T-helper 17 cell (primary cell): ENCODE results near the gene PVALEF. TPM values are rescaled to one million over a fixed set of nuclear protein-coding genes. Genes with fewer than 3 reads are reported as not detected.

Experiments used
- ATAC-seq: fragments of 150-1000 bp; cut with Tn5 transposase; 2 replicates; pipeline ENCODE4 v1.10.0; 2021; ENCODE audit warnings: mild to moderate bottlenecking, moderate library complexity
- DNase-seq, 3 donors: peaks; one replicate each; pipeline versions ENCODE4 v3.0.0 to v3.0.0-alpha.2; 2020 to 2021
- H3K9me3 ChIP-seq: one replicate; pipeline ENCODE4 v1.7.0; 2013; ENCODE audit warnings: low read length, mild to moderate bottlenecking; ENCODE audit not compliant: control insufficient read depth, poor library complexity, severe bottlenecking
- H3K27ac Mint-ChIP-seq: one replicate; pipeline ENCODE4 v1.8.0; 2022; ENCODE audit warnings: mild to moderate bottlenecking, moderate library complexity, mixed read lengths
- H3K27me3 Mint-ChIP-seq: one replicate; pipeline ENCODE4 v1.8.0; 2022; ENCODE audit warnings: mixed read lengths
- H3K36me3 Mint-ChIP-seq: one replicate; pipeline ENCODE4 v1.8.0; 2022; ENCODE audit warnings: low read depth, mixed read lengths
- H3K4me1 Mint-ChIP-seq: one replicate; pipeline ENCODE4 v1.8.0; 2022; ENCODE audit warnings: mild to moderate bottlenecking, mixed read lengths
- H3K4me3 Mint-ChIP-seq: one replicate; pipeline ENCODE4 v1.8.0; 2022; ENCODE audit warnings: mild to moderate bottlenecking, moderate library complexity, mixed read lengths
- total RNA-seq, 4 donors: library from RNA in 2 of 4; stranded (reverse) in 2 of 4; gene quantifications; one replicate each; pipeline ENCODE4 v1.2.3 and lab custom pipeline; 2022 to 2026

The PVALEF gene
- total RNA-seq, 2 donors from 2014 or later = not detected

DNA sequence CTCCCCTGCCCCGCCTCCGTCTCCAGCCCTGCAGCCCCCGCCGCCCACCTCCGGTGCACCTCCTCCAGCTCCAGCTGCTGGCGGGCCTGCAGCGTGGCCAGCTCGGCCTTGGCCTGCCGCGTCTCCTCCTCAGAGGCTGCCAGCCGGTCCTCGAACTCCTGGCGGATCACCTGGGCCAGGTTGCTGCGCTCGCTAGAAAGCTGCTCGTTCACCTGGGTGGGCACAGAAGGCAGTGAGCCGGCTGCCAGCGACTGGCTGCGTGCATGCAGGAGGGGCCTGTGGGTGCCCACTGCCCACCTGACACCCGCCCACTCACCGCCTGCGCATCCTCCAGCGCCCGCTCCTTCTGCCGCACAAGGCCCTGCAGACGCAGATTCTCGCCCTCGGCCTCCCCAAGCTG, 25.3 kb downstream of the PVALEF start:
- no peaks in the 10 kb centered on the region for H3K36me3 Mint-ChIP-seq
- no peaks in the 10 kb centered on the region for H3K27me3 Mint-ChIP-seq
- peaks cover 2% of the 10 kb centered on the region for H3K4me1 Mint-ChIP-seq
- no peaks in the 10 kb centered on the region for H3K9me3 ChIP-seq
- no peak overlapping the region for H3K27ac Mint-ChIP-seq
- ATAC-seq (no peak), DNase-seq (no peak)
- no peak overlapping the region for H3K4me3 Mint-ChIP-seq

DNA sequence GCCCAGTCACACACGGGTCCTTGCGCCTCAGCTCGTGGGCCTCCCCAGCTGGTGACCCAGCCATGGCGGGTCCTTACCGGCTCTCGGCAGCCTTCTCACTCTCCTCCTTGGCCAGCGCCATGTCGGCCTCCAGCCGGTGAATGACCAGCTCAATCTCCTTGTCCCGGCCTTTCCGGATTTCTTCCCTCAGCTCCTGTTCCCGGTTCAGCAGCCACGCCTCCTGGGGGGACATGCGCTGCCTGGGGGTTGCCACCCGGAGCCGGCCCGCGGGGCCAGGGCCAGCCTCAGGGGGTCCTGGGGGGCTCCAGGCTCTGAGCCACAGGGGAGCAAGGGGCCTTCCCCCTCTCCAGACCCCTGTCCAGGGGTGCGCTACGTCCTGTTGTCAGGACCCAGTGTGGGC, 25.8 kb downstream of the PVALEF start:
- no peak for ATAC-seq
- Mint-ChIP-seq H3K4me3 (no peak overlapping the region), H3K27me3 (no peaks in the 10 kb centered on the region), H3K36me3 (no peaks in the 10 kb centered on the region), H3K27ac (no peak overlapping the region), H3K4me1 (peaks cover 2% of the 10 kb centered on the region)
- H3K9me3 ChIP-seq = no peaks in the 10 kb centered on the region
- DNase-seq = no peak

DNA sequence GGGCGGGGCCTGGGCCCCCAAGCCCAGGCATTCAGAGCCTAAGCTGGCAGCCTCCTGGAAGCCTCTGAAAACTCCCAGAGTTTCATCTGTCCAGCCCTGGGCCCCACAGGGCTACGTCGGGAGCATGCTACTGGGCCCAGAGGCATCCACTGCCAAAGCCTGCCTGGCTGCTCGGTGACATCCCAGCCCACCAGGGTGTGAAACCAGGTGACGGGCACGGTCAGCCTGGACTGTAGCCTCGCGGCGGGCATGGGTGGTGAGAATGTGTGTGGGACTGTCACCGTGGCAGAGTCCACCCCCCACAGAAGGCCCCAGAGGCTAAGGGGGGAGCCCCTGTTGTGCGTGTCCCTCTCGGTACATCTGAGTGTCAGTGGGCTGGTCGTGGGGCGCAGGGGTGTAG, 26.3 kb downstream of the PVALEF start:
- Mint-ChIP-seq H3K27me3 (no peaks in the 10 kb centered on the region), H3K4me3 (no peak overlapping the region), H3K4me1 (peaks cover 2% of the 10 kb centered on the region), H3K36me3 (no peaks in the 10 kb centered on the region), H3K27ac (no peak overlapping the region)
- no peaks in the 10 kb centered on the region for H3K9me3 ChIP-seq
- ATAC-seq = no peak
- no peak for DNase-seq

DNA sequence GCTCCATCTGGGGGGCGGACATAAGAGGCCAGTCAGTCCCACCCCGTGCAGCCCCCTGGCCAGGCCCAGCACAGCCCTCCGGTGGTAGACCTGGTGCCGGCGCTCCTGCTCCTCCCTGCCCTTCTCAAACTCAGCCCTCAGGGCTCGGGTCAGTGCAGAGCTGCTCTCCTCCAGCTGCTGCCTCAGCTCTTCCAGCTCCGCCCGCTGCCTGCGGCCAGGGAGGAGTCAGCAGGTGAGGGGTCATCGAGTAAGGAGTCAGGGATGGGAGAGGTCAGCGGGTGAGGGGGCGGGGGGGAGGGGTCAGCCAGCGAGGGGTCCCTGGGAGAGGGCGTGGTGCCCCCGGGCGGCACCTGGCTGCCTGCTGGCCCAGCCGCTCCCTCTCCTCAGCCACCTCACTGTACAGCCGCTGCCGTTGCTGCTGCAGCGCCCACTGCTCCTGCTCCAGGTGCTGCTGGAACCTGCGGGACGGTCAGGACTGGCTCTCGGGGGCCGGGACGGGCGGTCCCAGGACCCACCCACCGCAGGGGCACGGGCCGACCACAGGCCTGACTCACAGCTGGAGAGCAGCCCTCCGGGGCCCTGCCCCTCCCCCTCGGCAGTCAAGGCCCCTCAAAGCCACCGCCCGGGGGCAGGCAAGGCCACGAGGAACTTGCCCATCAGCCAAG, 27.2 kb downstream of the PVALEF start:
- H3K4me1 Mint-ChIP-seq = peaks cover 2% of the 10 kb centered on the region
- no peaks in the 10 kb centered on the region for H3K36me3 Mint-ChIP-seq
- ATAC-seq (no peak), DNase-seq (no peak)
- H3K9me3 ChIP-seq = no peaks in the 10 kb centered on the region
- no peak overlapping the region for H3K27ac Mint-ChIP-seq
- H3K4me3 Mint-ChIP-seq = no peak overlapping the region
- H3K27me3 Mint-ChIP-seq = no peaks in the 10 kb centered on the region

DNA sequence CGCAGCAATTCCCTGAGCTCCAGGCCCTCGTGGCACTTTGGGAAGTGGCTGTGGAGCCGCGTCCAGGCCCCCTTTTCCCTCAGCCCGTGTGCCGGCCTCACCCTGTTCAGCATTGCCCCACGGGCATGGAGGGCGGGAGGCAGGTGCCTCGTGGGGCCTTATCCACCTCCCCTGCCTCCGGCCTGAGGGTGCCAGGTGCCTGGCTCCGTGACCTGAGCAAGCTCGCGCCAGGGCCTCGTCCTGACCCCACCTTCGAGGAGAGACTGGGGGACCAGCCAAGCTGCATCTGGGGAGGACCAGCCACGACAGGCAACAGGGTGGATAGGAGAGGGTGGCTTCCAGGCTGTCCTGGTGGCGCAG, 27.7 kb downstream of the PVALEF start:
- Mint-ChIP-seq H3K27me3 (no peaks in the 10 kb centered on the region), H3K4me3 (no peak overlapping the region), H3K4me1 (peaks cover 2% of the 10 kb centered on the region), H3K27ac (no peak overlapping the region), H3K36me3 (no peaks in the 10 kb centered on the region)
- no peak for ATAC-seq
- H3K9me3 ChIP-seq = no peaks in the 10 kb centered on the region
- peak in 1 of 3 donors; percentile 9 for DNase-seq

DNA sequence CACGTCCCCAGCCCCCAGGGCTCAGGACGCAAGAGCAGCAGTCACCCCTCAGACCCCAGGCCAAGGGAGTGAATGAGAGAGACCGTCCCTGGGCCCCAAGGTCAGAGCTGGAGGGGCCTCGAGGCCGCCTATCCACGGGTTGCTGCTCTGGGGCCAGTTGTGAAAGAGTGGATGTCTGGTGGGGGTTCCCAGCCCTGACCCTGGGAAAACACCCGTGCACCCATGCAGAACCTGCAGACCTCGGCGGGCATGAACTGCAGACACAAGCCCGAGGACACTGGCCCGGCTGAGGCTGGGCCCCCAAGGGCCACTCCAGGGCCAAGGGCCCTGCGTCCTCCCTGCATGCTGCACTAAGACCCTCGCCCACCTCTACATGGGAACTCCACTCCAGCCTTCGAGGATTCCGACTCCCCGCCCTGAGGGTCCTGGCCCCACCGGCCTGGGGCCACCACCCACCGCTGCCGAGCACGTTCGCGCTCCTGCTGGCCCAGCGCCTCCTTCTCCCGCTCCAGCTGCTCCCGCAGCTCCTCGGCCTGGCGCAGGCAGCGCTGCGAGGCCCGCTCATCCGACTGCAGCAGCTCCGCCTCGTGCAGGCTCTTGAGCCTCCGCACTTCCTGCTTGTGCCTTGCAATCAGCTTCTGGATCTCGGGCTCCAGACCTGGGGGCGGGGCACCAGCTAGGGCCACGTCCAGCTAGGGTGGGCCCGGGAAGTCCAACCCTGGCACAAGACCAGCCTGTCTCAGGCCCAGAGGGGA, 28.3 kb downstream of the PVALEF start:
- DNase-seq (peak in 1 of 3 donors; percentile 4), ATAC-seq (no peak)
- Mint-ChIP-seq H3K27me3 (no peaks in the 10 kb centered on the region), H3K36me3 (no peaks in the 10 kb centered on the region), H3K4me1 (peaks cover 2% of the 10 kb centered on the region), H3K27ac (no peak overlapping the region), H3K4me3 (no peak overlapping the region)
- H3K9me3 ChIP-seq = no peaks in the 10 kb centered on the region

DNA sequence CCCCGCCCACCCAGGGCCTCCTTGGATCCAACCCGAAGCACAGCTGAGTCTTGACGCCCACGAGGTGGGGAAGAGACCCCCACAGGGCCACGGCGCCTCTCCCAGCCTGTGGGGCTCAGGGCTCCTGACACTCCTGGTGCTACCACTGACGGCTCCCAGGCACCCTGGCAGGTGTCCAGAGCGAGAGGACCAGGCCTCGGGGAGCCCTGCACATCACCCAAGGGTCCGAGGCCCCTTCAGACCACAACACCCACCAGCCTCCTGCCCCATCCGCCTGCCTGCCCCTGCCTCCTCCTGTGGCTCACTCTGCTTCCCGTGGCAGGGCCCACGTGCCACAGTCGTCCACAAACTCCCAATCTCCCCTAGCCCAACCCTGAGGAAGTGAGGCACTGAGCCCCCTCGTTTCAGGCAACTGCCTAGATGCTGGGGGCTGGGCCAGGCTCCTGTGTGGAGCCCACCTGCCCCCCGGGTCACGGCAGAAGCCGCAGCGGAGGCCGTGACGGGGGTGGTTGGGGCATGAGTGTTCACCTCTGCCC, 29.0 kb downstream of the PVALEF start:
- no peaks in the 10 kb centered on the region for H3K9me3 ChIP-seq
- Mint-ChIP-seq H3K4me1 (no peaks in the 10 kb centered on the region), H3K4me3 (no peak overlapping the region), H3K27ac (no peak overlapping the region), H3K36me3 (no peaks in the 10 kb centered on the region), H3K27me3 (no peaks in the 10 kb centered on the region)
- DNase-seq (peak in 1 of 3 donors; percentile 8), ATAC-seq (no peak)

DNA sequence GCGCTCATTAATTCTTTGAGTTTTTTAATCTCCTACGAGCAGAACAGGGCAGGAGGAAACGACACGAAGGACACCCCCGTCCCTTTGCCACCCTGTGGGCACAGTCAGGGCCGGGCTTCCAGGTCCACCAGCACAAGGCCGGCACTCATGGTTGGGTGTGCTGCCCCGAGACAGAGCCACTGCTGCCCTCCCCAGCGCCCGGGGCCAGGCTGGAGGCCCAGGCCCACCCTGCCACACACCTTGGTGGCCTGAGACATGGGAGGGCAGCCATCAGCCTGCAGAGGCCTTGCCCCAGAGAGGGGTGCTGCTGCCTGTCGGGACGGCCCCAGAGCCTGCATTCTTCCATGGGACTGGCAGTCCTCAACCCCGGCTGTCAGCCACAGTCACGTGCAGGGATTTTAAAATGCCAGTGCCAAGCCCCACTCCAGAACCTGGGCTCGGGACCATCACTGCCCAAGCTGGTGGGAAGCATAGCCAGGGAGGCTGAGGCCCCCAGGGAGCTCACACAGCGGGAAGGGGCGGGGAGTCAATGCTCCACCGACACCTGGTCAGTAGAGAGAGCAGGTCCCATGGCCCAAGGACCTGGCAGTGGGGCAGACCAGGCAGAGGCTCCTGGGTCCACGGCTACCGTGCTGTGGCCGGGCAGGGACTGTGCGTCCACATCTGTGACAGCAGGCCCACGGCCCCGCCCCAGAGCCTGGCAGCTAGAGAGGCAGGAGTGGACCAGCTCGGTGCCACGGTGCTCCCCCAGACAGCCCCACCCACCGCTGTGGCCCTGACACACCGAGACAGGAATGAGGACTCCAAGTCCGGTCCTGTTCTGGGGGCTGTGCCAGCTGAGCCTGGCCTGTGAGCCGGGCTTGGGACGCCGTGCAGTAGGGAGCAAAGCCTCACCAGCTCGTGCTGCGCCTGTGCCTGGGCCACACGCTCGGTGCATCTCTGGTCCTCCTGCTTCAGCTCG, 29.9 kb downstream of the PVALEF start:
- ATAC-seq = no peak
- no peak overlapping the region for H3K4me3 Mint-ChIP-seq
- no peaks in the 10 kb centered on the region for H3K4me1 Mint-ChIP-seq
- H3K27ac Mint-ChIP-seq = no peak overlapping the region
- H3K9me3 ChIP-seq = no peaks in the 10 kb centered on the region
- H3K36me3 Mint-ChIP-seq = no peaks in the 10 kb centered on the region
- H3K27me3 Mint-ChIP-seq = no peaks in the 10 kb centered on the region
- peak in 1 of 3 donors; percentile 10 for DNase-seq

DNA sequence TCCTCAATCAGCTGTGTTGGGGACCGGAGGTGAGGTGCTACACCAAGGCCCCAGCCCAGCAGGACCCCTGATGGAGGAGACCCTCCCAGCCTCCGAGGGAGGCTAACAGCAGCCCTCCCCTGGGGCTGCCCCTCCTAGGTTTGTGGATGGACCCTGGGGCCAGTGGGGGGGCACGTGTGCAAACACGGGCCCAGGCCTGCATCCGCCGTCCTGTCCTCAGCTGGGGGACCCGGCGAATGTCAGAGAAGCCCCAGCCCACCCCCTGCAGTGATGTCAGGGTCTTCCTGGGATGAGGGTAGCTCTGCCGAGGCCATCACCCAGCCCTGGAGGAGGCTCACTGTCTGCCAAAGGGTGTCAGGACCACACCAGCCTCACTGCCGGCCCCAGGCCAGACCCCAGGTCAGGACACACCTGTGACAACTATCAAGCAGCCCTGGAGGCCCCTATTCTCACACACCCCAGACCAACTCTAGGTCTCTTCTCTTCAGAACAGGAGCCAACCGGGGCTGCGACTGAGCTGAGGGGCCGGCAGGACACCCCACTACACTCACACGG, 30.7 kb downstream of the PVALEF start:
- DNase-seq (no peak), ATAC-seq (no peak)
- H3K27ac Mint-ChIP-seq = no peak overlapping the region
- no peak overlapping the region for H3K4me3 Mint-ChIP-seq
- H3K36me3 Mint-ChIP-seq = no peaks in the 10 kb centered on the region
- no peaks in the 10 kb centered on the region for H3K27me3 Mint-ChIP-seq
- H3K9me3 ChIP-seq = no peaks in the 10 kb centered on the region
- no peaks in the 10 kb centered on the region for H3K4me1 Mint-ChIP-seq

DNA sequence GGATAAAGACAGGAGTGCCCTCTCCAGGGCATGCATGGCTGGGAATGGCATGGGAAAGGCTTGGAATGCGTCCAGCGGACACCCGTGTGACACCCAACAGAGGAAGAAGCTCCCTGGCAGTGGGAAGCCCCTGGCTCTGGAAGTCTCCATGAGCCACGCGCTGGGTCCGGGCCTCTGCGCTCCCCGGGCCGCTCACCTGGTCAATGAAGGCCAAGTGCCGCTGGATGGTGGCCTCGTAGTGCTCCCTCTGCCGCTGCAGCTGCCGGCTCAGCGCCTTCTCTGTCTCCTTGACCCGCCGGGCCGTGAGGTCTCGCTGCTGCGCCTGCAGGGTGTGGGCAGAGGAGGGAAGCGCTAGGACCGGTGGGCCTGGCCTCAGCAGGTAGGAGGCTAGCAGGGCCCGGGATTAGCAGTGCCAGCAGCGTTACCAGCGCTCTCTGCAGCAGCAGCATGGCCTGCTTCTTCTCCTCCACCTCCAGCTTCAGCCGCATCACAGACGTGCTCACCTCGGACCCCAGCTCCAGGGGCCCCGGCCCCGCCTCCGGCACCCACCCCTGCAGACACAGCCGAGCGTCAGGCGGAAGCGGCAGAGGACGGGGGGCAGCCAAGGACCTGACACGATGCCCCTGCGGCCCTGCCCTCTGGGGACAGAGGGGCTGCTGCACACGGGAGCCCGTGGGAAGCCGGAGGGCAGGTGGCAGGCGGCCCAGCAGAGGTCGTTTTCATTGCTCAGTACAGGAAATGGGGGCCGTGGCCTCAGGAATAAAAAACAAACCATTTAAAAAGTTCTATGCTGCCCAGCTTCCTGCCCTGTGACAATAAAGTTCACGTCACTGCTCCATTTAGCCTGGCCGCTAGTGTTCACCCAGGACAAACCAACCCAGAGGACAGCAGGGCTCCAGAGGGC, 31.4 kb downstream of the PVALEF start:
- Mint-ChIP-seq H3K36me3 (no peaks in the 10 kb centered on the region), H3K27ac (no peak overlapping the region), H3K4me3 (no peak overlapping the region), H3K4me1 (no peaks in the 10 kb centered on the region), H3K27me3 (no peaks in the 10 kb centered on the region)
- H3K9me3 ChIP-seq = no peaks in the 10 kb centered on the region
- DNase-seq = peak in 1 of 3 donors; percentile 6
- ATAC-seq = no peak

DNA sequence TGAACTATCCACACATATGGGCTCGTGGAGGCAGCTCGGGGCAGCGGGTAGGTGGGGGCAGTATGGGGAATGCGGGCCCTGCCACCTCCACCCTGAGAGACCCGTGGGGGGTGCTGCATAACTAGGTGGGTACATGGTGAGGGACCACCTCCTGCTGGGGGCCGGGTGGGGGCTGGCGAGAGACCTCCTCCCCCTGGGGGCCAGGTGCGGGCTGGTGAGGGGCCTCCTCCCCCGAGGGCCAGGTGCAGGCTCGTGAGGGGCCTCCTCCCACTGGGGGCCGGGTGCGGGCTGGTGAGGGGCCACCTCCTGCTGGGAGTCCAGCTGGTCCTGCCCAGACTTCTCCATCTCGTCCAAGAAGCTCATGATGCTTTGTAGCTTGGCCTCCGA, 32.1 kb downstream of the PVALEF start:
- H3K9me3 ChIP-seq = no peaks in the 10 kb centered on the region
- Mint-ChIP-seq H3K4me3 (no peak overlapping the region), H3K4me1 (no peaks in the 10 kb centered on the region), H3K36me3 (no peaks in the 10 kb centered on the region), H3K27me3 (no peaks in the 10 kb centered on the region), H3K27ac (no peak overlapping the region)
- DNase-seq (peak in 1 of 3 donors; percentile 6), ATAC-seq (no peak)

DNA sequence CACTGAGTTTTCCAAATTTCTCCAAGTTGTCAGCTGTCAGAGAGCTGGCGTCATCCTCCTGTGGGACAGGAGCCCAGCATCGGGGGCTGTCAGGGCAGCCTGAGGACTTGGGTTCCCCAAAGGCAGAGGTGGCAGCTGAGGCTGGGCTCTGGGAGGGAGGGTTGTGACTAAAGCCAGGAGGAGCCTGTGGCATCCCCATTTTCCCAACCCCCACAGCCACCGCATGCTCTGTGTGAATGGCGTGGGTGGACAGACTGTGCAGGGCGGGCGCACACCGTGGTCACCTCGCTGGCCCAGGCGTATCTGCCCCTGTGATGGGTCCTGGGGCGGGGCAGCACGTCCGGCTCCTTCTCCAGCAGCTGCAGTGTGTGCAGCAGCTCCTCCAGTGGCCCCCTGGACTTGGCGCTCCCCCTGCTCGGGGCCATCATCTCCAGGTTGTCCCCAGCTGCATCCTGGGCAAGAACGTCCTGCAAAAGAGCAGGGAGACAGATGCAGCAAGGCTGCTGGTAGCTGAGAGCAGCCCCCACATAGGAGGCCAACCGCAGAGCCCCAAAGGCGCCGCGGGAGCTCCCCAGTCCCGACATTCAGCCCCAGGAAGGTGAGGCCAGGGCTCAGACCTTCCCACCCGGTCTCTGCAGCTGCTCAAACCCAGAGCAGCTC, 32.7 kb downstream of the PVALEF start:
- DNase-seq (peak in 1 of 3 donors; percentile 8), ATAC-seq (no peak)
- Mint-ChIP-seq H3K27ac (no peak overlapping the region), H3K36me3 (no peaks in the 10 kb centered on the region), H3K4me1 (no peaks in the 10 kb centered on the region), H3K27me3 (no peaks in the 10 kb centered on the region), H3K4me3 (no peak overlapping the region)
- H3K9me3 ChIP-seq = no peaks in the 10 kb centered on the region
